Cardiac septum (tissue), 1 donor: ENCODE measurements around the gene PTPRG. TPM values are rescaled to one million over a fixed set of nuclear protein-coding genes. Genes with fewer than 3 reads are reported as not detected.
A peak's percentile ranks its signal among the peaks of the same experiment; 100 is the strongest.

ENCODE experiments used
- DNase-seq: peaks from one replicate; pipeline ENCODE4 v3.0.0-alpha.2; 2020; ENCODE audit warnings: low spot score
- intact Hi-C: fragments of 100-400 bp; cut with DNase I; formaldehyde crosslinking; loops from one replicate; pipeline ENCODE4 v1.14.0; 2022
- total RNA-seq: library from RNA; stranded (reverse); fragmentation: NEBNext Ultra II Directional; extraction: Animal tissue kit (Norgen Biotek cat#: 25700); gene quantifications from one replicate; pipeline ENCODE4 v1.2.1, GENCODE V29; 2021
- donor health status: DM: no; HTN: no; CAD: no.

Gene PTPRG
- total RNA-seq, 1 donor from 2014 or later: 34.3 TPM

GRCh38 chr3:62312201-62312600 lies 750.8 kb downstream of the PTPRG start:
- intact Hi-C loops: loop anchor here (5.0 kb wide), 1 partner anchor 110 kb away; no protein-coding TSS in a partner anchor
- no peak for DNase-seq

- intact Hi-C loops: no loop called here
- DNase-seq: no peak
These were observed 755.2 kb downstream of the PTPRG start for GRCh38 chr3:62316525-62316924.

GRCh38 chr3:62318365-62318751 lies 757.0 kb downstream of the PTPRG start:
- no peak for DNase-seq
- intact Hi-C loops: no loop called here

GRCh38 chr3:62318752-62319569 lies 757.6 kb downstream of the PTPRG start:
- DNase-seq: peak; percentile 87
- intact Hi-C loops: no loop called here

- DNase-seq: no peak
- intact Hi-C loops: no loop called here
These were observed 758.3 kb downstream of the PTPRG start for GRCh38 chr3:62319570-62320243.

DNA sequence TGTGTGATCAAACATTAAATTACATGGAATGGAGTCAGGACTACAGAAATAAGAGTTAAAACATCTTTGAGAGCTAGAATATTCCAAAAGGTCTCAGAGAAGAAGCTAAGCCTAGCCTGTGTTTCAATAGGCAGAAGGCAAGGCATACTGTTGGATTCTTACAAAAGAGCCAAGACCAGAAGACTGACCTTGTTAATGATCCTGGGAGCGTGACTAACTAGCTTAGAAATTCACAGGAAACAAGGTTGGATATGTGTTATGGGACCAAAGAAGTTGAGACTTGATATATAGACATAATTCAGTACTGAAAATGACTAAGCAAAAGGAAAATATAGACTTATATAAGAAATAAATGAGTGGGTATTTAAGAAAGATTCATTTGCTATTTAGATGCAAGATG lies 761.9 kb downstream of the PTPRG start:
- intact Hi-C loops: no loop called here
- no peak for DNase-seq

- DNase-seq: no peak
- intact Hi-C loops: no loop called here
These were observed 764.5 kb downstream of the PTPRG start for GRCh38 chr3:62325896-62326295.

DNA sequence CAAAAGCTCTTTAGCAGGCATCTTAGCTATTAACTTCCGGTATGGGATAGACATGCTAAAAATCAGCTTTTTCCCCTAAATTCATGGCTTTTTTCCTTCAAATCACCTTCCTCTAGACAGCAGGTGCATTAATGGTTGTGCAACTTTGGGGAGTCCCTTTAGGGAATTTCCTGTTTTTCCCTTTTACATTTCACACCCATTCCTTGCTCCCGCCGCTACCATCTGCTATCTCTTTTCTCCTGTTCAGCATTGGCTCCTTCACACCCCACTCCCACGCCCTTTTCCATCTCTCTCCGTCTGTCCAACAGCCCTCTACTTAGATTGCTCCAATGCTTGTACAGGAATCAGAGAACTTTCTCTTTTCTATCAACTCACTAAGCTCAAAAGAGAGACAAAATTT lies 768.6 kb downstream of the PTPRG start:
- no peak for DNase-seq

DNA sequence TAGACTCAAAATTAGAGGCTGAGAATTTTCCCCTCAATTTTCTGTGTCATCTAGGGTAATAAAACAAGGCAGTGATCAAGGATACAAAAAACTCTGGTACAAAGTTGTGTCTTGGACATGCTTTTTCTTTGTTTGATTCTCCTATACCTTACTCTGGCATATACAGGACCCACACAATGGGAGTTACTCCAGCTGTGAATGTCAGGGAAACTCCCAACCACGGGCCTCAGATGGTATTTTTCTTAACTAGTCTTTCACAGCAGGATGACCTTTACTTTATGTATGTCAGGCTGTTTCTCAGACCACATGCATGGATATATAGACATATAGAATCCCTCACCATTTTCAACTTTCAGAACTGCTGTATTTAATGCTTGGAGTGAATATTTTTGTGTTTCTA lies 770.6 kb downstream of the PTPRG start:
- no peak for DNase-seq
- intact Hi-C loops: loop anchor here (10.0 kb wide), 1 partner anchor 223 kb away; no protein-coding TSS in a partner anchor

More for the DNA sequence above, 768.6 kb downstream of the PTPRG start:
- intact Hi-C loops: loop anchor here (10.0 kb wide), 1 partner anchor 225 kb away; no protein-coding TSS in a partner anchor

- intact Hi-C loops: loop anchor here (10.0 kb wide), 1 partner anchor 222 kb away; no protein-coding TSS in a partner anchor
- no peak for DNase-seq
These were observed 771.5 kb downstream of the PTPRG start for GRCh38 chr3:62332835-62333244.

DNA sequence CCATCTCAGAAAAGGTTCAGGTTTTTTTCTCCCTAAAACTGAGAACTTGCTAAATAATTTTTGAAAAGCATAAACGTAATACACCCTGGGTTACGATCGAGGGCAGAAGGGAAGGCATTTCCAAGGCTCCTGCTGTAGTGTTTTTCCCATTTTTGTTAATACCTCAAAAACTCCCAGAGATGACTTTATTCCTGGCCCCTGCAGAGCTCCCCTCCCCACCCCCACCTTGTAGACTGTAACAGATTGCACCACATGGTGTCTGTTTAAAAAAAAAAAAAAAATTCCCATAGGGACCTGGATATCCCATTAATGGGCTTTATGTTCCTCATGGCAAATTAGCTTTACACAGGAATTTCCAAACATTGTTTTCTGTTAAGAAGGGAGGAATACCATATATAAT lies 773.8 kb downstream of the PTPRG start:
- no peak for DNase-seq
- intact Hi-C loops: loop anchor here (10.0 kb wide), 1 partner anchor 220 kb away; no protein-coding TSS in a partner anchor

DNA sequence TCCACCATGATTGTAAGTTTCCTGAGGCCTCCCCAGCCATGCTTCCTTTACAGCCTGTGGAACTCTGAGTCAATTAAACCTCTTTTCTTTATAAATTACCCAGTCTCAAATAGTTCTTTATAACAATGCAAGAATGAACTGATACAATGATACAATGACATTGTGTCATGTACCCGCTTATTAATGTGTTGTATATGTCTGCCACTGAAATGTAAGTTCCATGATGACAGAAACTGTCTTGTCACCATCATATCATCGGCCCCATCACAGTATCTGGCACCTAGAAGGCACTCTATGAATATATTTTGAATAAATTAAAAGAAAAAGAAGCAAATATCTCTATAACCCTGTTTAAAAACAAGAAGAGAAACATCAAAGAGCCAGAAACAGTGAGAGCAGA lies 782.4 kb downstream of the PTPRG start:
- intact Hi-C loops: no loop called here

More for the DNA sequence above, 782.4 kb downstream of the PTPRG start:
- DNase-seq: no peak
